MM.1S (cell line): ENCODE data around the gene GRIK3.

Experiments used
- DNase-seq: peaks from one replicate; pipeline ENCODE4 v3.0.0-alpha.2; 2015
- H2AFZ ChIP-seq: fragments of 300-600 bp; sonication (generic); 2 replicates; pipeline ENCODE4 v1.6.0; 2016; ENCODE audit warnings: antibody characterized with exemption, low read length
- H3F3A ChIP-seq: fragments of 300-600 bp; sonication (generic); 2 replicates; pipeline ENCODE4 v1.6.1; 2016; ENCODE audit warnings: mild to moderate bottlenecking, antibody characterized with exemption, low read length, moderate library complexity, mixed read lengths; ENCODE audit not compliant: insufficient read depth
- H3K27ac ChIP-seq: fragments of 300-600 bp; sonication (generic); 2 replicates; pipeline ENCODE4 v1.5.1; 2016; ENCODE audit warnings: mild to moderate bottlenecking, low read length
- H3K27me3 ChIP-seq: fragments of 300-600 bp; sonication (generic); replicated peaks from 2 replicates; pipeline ENCODE4 v1.6.0; 2016; ENCODE audit warnings: low read length; ENCODE audit not compliant: insufficient read depth
- H3K36me3 ChIP-seq: fragments of 300-600 bp; sonication (generic); replicated peaks from 2 replicates; pipeline ENCODE4 v1.6.1; 2016; ENCODE audit warnings: mild to moderate bottlenecking, low read length, mixed read lengths; ENCODE audit not compliant: insufficient read depth
- H3K4me1 ChIP-seq: fragments of 300-600 bp; sonication (generic); 2 replicates; pipeline ENCODE4 v1.6.1; 2016; ENCODE audit warnings: low read length, mixed read lengths
- H3K4me2 ChIP-seq: fragments of 300-600 bp; sonication (generic); 2 replicates; pipeline ENCODE4 v1.6.0; 2016; ENCODE audit warnings: low read depth, low read length
- H3K4me3 ChIP-seq: fragments of 300-600 bp; sonication (generic); 2 replicates; pipeline ENCODE4 v1.5.1; 2016; ENCODE audit warnings: low read length, mixed read lengths
- H3K79me2 ChIP-seq: fragments of 300-600 bp; sonication (generic); 2 replicates; pipeline ENCODE4 v1.6.1; 2016; ENCODE audit warnings: mixed run types, low read length, mixed read lengths
- H3K9ac ChIP-seq: fragments of 300-600 bp; sonication (generic); 2 replicates; pipeline ENCODE4 v1.6.1; 2016; ENCODE audit warnings: low read length, mixed read lengths
- H3K9me2 ChIP-seq: fragments of 300-600 bp; sonication (generic); replicated peaks from 2 replicates; pipeline ENCODE4 v1.6.1; 2016; ENCODE audit warnings: mild to moderate bottlenecking, low read length, mixed read lengths; ENCODE audit not compliant: insufficient read depth
- H3K9me3 ChIP-seq: fragments of 300-600 bp; sonication (generic); replicated peaks from 2 replicates; pipeline ENCODE4 v1.6.1; 2016; ENCODE audit warnings: mild to moderate bottlenecking, low read length, mixed read lengths; ENCODE audit not compliant: insufficient read depth
- H4K20me1 ChIP-seq: fragments of 300-600 bp; sonication (generic); 2 replicates; pipeline ENCODE4 v1.6.1; 2016; ENCODE audit warnings: mild to moderate bottlenecking, low read length, moderate library complexity, mixed read lengths; ENCODE audit not compliant: insufficient read depth
- EZH2 ChIP-seq: fragments of 300-600 bp; sonication (generic); optimal IDR thresholded peaks from 2 replicates; pipeline ENCODE3; 2017; ENCODE audit warnings: low read depth, mild to moderate bottlenecking, antibody characterized with exemption, low read length, mixed read lengths
- EZH2phosphoT487 ChIP-seq: fragments of 300-600 bp; sonication (generic); IDR thresholded peaks from 2 replicates; pipeline ENCODE4 v1.6.1; 2018; ENCODE audit warnings: antibody characterized with exemption, low read length
- TF ChIP-seq, protein P1 (sequence below): fragments of 300-600 bp; sonication (generic); IDR thresholded peaks from 2 replicates; pipeline ENCODE4 v1.5.1; 2016; ENCODE audit warnings: antibody characterized with exemption, low read length, mixed read lengths

Gene GRIK3

DNA sequence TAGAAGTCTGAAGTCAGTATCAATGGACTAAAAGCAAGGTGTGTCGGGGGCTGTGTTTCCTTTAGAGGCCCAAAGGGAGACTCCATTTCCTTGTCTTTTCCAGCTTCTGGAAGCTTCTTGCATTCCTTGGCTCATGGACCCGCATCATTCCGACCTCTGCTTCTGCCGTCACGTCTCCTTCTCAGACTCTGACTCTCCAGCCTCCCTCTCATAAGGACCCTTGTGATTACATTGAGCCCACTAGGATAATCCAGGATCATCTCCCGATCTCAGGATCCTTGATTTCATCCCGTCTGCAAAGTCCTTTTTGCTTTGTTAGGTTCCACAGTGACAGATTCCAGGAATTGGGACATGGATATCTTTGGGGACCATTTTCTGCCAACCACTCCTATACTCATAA is 285.8 kb downstream of the GRIK3 start:
- DNase-seq = no peak
- no peak overlapping the region for H3K9ac ChIP-seq
- H3K4me1 ChIP-seq = no peaks in the 10 kb centered on the region
- no peak overlapping the region for H3K4me3 ChIP-seq
- H3K9me3 ChIP-seq = no peaks in the 10 kb centered on the region
- H3K9me2 ChIP-seq = no peaks in the 10 kb centered on the region
- no peaks in the 10 kb centered on the region for H4K20me1 ChIP-seq
- H3K36me3 ChIP-seq = no peaks in the 10 kb centered on the region
- H3F3A ChIP-seq = no peaks in the 10 kb centered on the region
- H2AFZ ChIP-seq = no peak overlapping the region
- TF ChIP-seq EZH2 (no peak), EZH2phosphoT487 (no peak)
- TF ChIP-seq, protein P1, sequence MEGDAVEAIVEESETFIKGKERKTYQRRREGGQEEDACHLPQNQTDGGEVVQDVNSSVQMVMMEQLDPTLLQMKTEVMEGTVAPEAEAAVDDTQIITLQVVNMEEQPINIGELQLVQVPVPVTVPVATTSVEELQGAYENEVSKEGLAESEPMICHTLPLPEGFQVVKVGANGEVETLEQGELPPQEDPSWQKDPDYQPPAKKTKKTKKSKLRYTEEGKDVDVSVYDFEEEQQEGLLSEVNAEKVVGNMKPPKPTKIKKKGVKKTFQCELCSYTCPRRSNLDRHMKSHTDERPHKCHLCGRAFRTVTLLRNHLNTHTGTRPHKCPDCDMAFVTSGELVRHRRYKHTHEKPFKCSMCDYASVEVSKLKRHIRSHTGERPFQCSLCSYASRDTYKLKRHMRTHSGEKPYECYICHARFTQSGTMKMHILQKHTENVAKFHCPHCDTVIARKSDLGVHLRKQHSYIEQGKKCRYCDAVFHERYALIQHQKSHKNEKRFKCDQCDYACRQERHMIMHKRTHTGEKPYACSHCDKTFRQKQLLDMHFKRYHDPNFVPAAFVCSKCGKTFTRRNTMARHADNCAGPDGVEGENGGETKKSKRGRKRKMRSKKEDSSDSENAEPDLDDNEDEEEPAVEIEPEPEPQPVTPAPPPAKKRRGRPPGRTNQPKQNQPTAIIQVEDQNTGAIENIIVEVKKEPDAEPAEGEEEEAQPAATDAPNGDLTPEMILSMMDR = no peak
- no peaks in the 10 kb centered on the region for H3K79me2 ChIP-seq
- no peak overlapping the region for H3K27ac ChIP-seq
- peaks cover 89% of the 10 kb centered on the region for H3K27me3 ChIP-seq
- H3K4me2 ChIP-seq = no peak overlapping the region
